Left ventricle myocardium inferior (tissue), 1 donor: ENCODE data around the gene STAT5A. TPM values are rescaled to one million over a fixed set of nuclear protein-coding genes. Genes with fewer than 3 reads are reported as not detected.
"Not testable (repeated sequence)": the region's sequence is repeated elsewhere in the genome, so short reads cannot be mapped to it uniquely, and the experiment has no call there.

Experiments
- DNase-seq: peaks from one replicate; pipeline ENCODE4 v3.0.0-alpha.2; 2020
- H3K27ac ChIP-seq: fragments of 200-600 bp; replicated peaks from 2 replicates; pipeline ENCODE4 v1.8.0; 2021
- H3K27me3 ChIP-seq: fragments of 200-600 bp; 2 replicates; pipeline ENCODE4 v1.8.0; 2021; ENCODE audit warnings: low read depth
- H3K36me3 ChIP-seq: fragments of 200-600 bp; 2 replicates; pipeline ENCODE4 v1.8.0; 2021
- H3K4me1 ChIP-seq: fragments of 200-600 bp; 2 replicates; pipeline ENCODE4 v1.8.0; 2021
- H3K4me3 ChIP-seq: fragments of 200-600 bp; 2 replicates; pipeline ENCODE4 v1.8.0; 2021; ENCODE audit warnings: mild to moderate bottlenecking, moderate library complexity
- H3K9me3 ChIP-seq: fragments of 200-600 bp; replicated peaks from 2 replicates; pipeline ENCODE4 v1.8.0; 2021
- intact Hi-C: fragments of 100-400 bp; cut with micrococcal nuclease; formaldehyde crosslinking; loops from one replicate; pipeline ENCODE4 v1.11.0; 2022
- total RNA-seq: library from RNA; stranded (reverse); fragmentation: NEBNext Ultra II Directional; extraction: Animal tissue kit (Norgen Biotek cat#: 25700); gene quantifications from one replicate; pipeline ENCODE4 v1.2.1, GENCODE V29; 2021
- TF ChIP-seq, protein P1 (sequence below): fragments of 200-600 bp; IDR thresholded peaks from 2 replicates; pipeline ENCODE4 v1.8.0; 2021; ENCODE audit warnings: antibody characterized with exemption, mild to moderate bottlenecking, borderline replicate concordance
- donor health status: DM: no; HTN: yes; CAD: no; lungs with severe emphysema.

STAT5A gene
- total RNA-seq, 1 donor from 2014 or later, result 16.7 TPM

- no peak for DNase-seq
- intact Hi-C loops, result no loop called here
- no peaks in the 10 kb centered on the region for H3K9me3 ChIP-seq
- H3K4me1 ChIP-seq, result no peaks in the 10 kb centered on the region
- peaks cover 58% of the 10 kb centered on the region for H3K36me3 ChIP-seq
- no peak overlapping the region for H3K4me3 ChIP-seq
- TF ChIP-seq, protein P1, sequence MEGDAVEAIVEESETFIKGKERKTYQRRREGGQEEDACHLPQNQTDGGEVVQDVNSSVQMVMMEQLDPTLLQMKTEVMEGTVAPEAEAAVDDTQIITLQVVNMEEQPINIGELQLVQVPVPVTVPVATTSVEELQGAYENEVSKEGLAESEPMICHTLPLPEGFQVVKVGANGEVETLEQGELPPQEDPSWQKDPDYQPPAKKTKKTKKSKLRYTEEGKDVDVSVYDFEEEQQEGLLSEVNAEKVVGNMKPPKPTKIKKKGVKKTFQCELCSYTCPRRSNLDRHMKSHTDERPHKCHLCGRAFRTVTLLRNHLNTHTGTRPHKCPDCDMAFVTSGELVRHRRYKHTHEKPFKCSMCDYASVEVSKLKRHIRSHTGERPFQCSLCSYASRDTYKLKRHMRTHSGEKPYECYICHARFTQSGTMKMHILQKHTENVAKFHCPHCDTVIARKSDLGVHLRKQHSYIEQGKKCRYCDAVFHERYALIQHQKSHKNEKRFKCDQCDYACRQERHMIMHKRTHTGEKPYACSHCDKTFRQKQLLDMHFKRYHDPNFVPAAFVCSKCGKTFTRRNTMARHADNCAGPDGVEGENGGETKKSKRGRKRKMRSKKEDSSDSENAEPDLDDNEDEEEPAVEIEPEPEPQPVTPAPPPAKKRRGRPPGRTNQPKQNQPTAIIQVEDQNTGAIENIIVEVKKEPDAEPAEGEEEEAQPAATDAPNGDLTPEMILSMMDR, result no peak
- no peak overlapping the region for H3K27ac ChIP-seq
- H3K27me3 ChIP-seq, result no peaks in the 10 kb centered on the region
These were observed 12.7 kb downstream of the STAT5A start for GRCh38 chr17:42301022-42301421.

GRCh38 chr17:42303694-42304093, 15.4 kb downstream of the STAT5A start:
- TF ChIP-seq, protein P1, result no peak
- no peak overlapping the region for H3K27ac ChIP-seq
- no peaks in the 10 kb centered on the region for H3K4me1 ChIP-seq
- peaks cover 68% of the 10 kb centered on the region for H3K36me3 ChIP-seq
- no peaks in the 10 kb centered on the region for H3K9me3 ChIP-seq
- DNase-seq, result no peak
- H3K4me3 ChIP-seq, result no peak overlapping the region
- no peaks in the 10 kb centered on the region for H3K27me3 ChIP-seq
- intact Hi-C loops, result no loop called here

GRCh38 chr17:42304187-42305030, 16.1 kb downstream of the STAT5A start:
- Histone ChIP-seq H3K4me1 (no peaks in the 10 kb centered on the region), H3K9me3 (no peaks in the 10 kb centered on the region), H3K36me3 (peaks cover 73% of the 10 kb centered on the region), H3K27ac (no peak overlapping the region), H3K27me3 (no peaks in the 10 kb centered on the region), H3K4me3 (no peak overlapping the region)
- TF ChIP-seq, protein P1, result no peak
- intact Hi-C loops, result no loop called here
- DNase-seq, result no peak

- H3K4me3 ChIP-seq, H3K9me3 ChIP-seq, H3K27me3 ChIP-seq, H3K4me1 ChIP-seq, DNase-seq, intact Hi-C loops, H3K27ac ChIP-seq: not testable (repeated sequence)
- peaks cover 71% of the 10 kb centered on the region for H3K36me3 ChIP-seq
These were observed 16.7 kb downstream of the STAT5A start for GRCh38 chr17:42305031-42305330.

- Histone ChIP-seq H3K36me3 (peaks cover 78% of the 10 kb centered on the region), H3K9me3 (no peaks in the 10 kb centered on the region), H3K4me1 (peaks cover 11% of the 10 kb centered on the region), H3K27ac (no peak overlapping the region), H3K4me3 (no peak overlapping the region), H3K27me3 (no peaks in the 10 kb centered on the region)
- TF ChIP-seq, protein P1, result no peak
- intact Hi-C loops, result no loop called here
- no peak for DNase-seq
These were observed 17.5 kb downstream of the STAT5A start for GRCh38 chr17:42305543-42306384.

DNA sequence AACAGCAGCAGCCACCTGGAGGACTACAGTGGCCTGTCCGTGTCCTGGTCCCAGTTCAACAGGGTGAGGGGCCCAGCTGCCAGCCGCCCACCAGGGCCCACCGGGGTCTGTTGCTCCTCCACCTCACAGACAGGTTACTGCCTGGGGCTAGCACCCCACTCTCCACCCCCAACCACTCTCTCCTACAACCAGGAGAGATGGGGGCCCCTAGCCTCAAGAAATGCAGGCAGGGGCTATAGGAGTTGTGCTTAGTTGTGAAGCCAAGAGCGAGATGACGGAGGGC, 18.0 kb downstream of the STAT5A start:
- Histone ChIP-seq H3K4me1 (peaks cover 17% of the 10 kb centered on the region), H3K36me3 (peaks cover 73% of the 10 kb centered on the region), H3K9me3 (no peaks in the 10 kb centered on the region), H3K27ac (no peak overlapping the region), H3K4me3 (no peak overlapping the region), H3K27me3 (no peaks in the 10 kb centered on the region)
- TF ChIP-seq, protein P1, result no peak
- DNase-seq, result no peak
- intact Hi-C loops, result no loop called here
